ENCODE results near the gene SERPINB8.

DNA sequence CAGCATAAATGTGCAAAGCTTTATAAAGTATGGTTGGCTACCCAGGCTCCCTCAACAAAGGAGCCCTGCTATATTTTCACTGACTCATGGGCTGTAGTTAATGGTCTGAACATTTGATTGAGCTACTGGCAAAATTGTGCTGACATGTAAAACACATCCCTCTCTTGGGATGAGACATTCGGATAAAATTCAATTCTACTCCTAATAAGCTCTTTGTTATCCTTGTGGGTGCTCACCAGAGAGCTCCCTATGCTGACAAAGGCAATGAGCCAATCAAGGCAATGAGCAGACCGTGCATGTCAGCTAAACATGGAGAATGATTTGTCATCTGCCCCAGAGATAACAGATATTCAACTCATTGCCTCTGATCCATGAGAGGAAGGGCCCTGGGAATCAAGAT, 27.7 kb downstream of the SERPINB8 start:
- TF ChIP-seq CTCF (IDR thresholded peaks at IDR 0.05; ENCODE audit: low read depth, low read length, poor library complexity, severe bottlenecking) = no peak
- TF ChIP-seq EZH2phosphoT487 (IDR thresholded peaks at IDR 0.05; ENCODE audit: borderline replicate concordance, low read length) = no peak

All from DOHH2 (cell line).